ENCODE data around the gene CD79B. TPM values are rescaled to one million over a fixed set of nuclear protein-coding genes. Genes with fewer than 3 reads are reported as not detected.
A peak's percentile ranks its signal among the peaks of the same experiment; 100 is the strongest.
"Not testable (repeated sequence)": the region's sequence is repeated elsewhere in the genome, so short reads cannot be mapped to it uniquely, and the experiment has no call there.

The CD79B gene
- total RNA-seq, 4 donors from 2014 or later: 2.4 to 44.6 (median 4.4) TPM; not detected in 1

- H3K4me3 ChIP-seq: no peak within 1 kb of the TSS
- no peak within 1 kb of the TSS for H3K27ac ChIP-seq
- no peaks in the 10 kb centered on the region for H3K9me3 ChIP-seq
- DNase-seq: peak in 2 of 3 donors; percentile 50 to 79
- no peaks in the 10 kb centered on the region for H3K36me3 ChIP-seq
- TF ChIP-seq POLR2A (IDR thresholded peaks at IDR 0.05) (no peak), CTCF (IDR thresholded peaks at IDR 0.05) (peak; percentile 38 to 69 (median 46))
- no peaks in the 10 kb centered on the region for H3K27me3 ChIP-seq
- H3K4me1 ChIP-seq: no peaks in the 10 kb centered on the region
These were observed 50.1 kb downstream of the CD79B start, which contains the start of gene GH2 for GRCh38 chr17:63881935-63882601. Gene GH2 (minus strand): TSS chr17:63881944. CDS start chr17:63881801, 143 bp downstream.

DNA sequence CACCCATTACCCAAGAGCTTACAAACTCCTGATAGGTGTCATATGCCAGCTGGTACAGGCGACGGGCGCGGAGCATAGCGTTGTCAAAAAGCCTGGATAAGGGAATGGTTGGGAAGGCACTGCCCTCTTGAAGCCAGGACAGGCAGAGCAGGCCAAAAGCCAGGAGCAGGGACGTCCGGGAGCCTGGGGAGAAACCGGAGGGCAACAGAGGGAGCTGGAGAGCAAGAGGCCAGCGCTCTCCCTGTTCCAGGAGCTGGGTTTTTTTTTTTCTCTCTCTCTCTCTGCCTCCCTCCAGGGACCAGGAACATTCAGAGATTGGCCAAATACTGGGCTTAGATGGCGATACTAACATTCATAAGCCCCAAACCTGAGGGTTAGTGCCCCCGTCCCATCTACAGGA lies 50.8 kb downstream of the CD79B start:
- not testable (repeated sequence) for H3K4me1 ChIP-seq, H3K27ac ChIP-seq

GRCh38 chr17:63880706-63881105 lies 51.4 kb downstream of the CD79B start:
- no peak for TF ChIP-seq CTCF (IDR thresholded peaks at IDR 0.05)
- no peak for TF ChIP-seq POLR2A (IDR thresholded peaks at IDR 0.05)
- H3K4me3 ChIP-seq: no peak overlapping the region
- H3K36me3 ChIP-seq: no peaks in the 10 kb centered on the region
- DNase-seq: peak in 1 of 3 donors; percentile 34
- no peaks in the 10 kb centered on the region for H3K4me1 ChIP-seq
- no peak overlapping the region for H3K27ac ChIP-seq
- H3K27me3 ChIP-seq: no peaks in the 10 kb centered on the region
- H3K9me3 ChIP-seq: no peaks in the 10 kb centered on the region

More for the DNA sequence above, 50.8 kb downstream of the CD79B start:
- H3K4me3 ChIP-seq, H3K27me3 ChIP-seq, DNase-seq, H3K36me3 ChIP-seq, H3K9me3 ChIP-seq: not testable (repeated sequence)

Small RNA genes lying within 50 kb of the gene (small RNA-seq; reads per million reads assigned to genes)
- gene AC040958.1 (0 reads per million in 2 donors), gene AC127029.1 (0 reads per million in 2 donors), gene GH1 (0 reads per million in 2 donors)

Other genes starting within 250 kb of the CD79B start
- gene LIMD2, start 232.2 kb downstream of the CD79B start, total RNA-seq: 10 to 100 TPM in 3 of 4 donors, 1 to 10 TPM in 1; 9.9 to 79.2 (median 12.6) TPM
- 10 to 100 TPM; 14.2 to 52.8 (median 40.4) TPM for gene STRADA, start 190.5 kb downstream of the CD79B start, total RNA-seq
- 10 to 100 TPM; 79.8 to 91.8 (median 89.1) TPM for gene CCDC47, start 158.7 kb downstream of the CD79B start, total RNA-seq
- 100 to 1,000 TPM in 3 of 4 donors, 10 to 100 TPM in 1; 78.5 to 334 (median 148) TPM for gene DDX42, start 158.2 kb downstream of the CD79B start, total RNA-seq
- gene PSMC5, start 104.9 kb downstream of the CD79B start, total RNA-seq: 100 to 1,000 TPM in 1 of 4 donors, 10 to 100 TPM in 3; 61.1 to 126 (median 67.3) TPM
- gene FTSJ3, start 104.7 kb downstream of the CD79B start, total RNA-seq: 100 to 1,000 TPM in 1 of 4 donors, 10 to 100 TPM in 3; 19.6 to 133 (median 51.6) TPM
- 100 to 1,000 TPM; 124 to 193 (median 151) TPM for gene SMARCD2, start 89.6 kb downstream of the CD79B start, total RNA-seq
- gene CSH2, start 58.7 kb downstream of the CD79B start, total RNA-seq: not detected
- not detected for gene GH2, start 50.4 kb downstream of the CD79B start, total RNA-seq
- not detected for gene CSH1, start 35.8 kb downstream of the CD79B start, total RNA-seq
- not detected for gene CSHL1, start 21.1 kb downstream of the CD79B start, total RNA-seq
- not detected for gene GH1, start 13.5 kb downstream of the CD79B start, total RNA-seq
- under 1 TPM in 1 of 4 donors, not detected in 3; 0.83 TPM for gene SCN4A, start 40.6 kb upstream of the CD79B start, total RNA-seq
- gene PRR29, start 66.0 kb upstream of the CD79B start, total RNA-seq: under 1 TPM in 1 of 4 donors, not detected in 3; 0.27 TPM
- gene ICAM2, start 88.3 kb upstream of the CD79B start, total RNA-seq: 10 to 100 TPM in 2 of 4 donors, 1 to 10 TPM in 2; 2.1 to 25.6 (median 9.7) TPM
- 10 to 100 TPM; 17.2 to 30.0 (median 24.0) TPM for gene ERN1, start 197.8 kb upstream of the CD79B start, total RNA-seq